Subcutaneous adipose tissue (tissue), 4 donors: Measurements from ENCODE around the gene RNF111. TPM values are rescaled to one million over a fixed set of nuclear protein-coding genes. Genes with fewer than 3 reads are reported as not detected.

Source experiments
- total RNA-seq, 4 donors: library from RNA; depleted of rRNA; stranded (reverse); fragments of >200 nt; gene quantifications; one replicate each; pipeline ENCODE4 v1.1.0, GENCODE V29; 2016
- TF ChIP-seq, protein P1 (sequence below): fragments of 450-650 bp; IDR thresholded peaks from one replicate; pipeline ENCODE4 v1.5.1; 2016; ENCODE audit warnings: low read depth, mild to moderate bottlenecking, control low read depth, antibody characterized with exemption, moderate library complexity

RNF111 gene
- total RNA-seq, 4 donors from 2014 or later = 24.2 to 35.7 (median 28.0) TPM

DNA sequence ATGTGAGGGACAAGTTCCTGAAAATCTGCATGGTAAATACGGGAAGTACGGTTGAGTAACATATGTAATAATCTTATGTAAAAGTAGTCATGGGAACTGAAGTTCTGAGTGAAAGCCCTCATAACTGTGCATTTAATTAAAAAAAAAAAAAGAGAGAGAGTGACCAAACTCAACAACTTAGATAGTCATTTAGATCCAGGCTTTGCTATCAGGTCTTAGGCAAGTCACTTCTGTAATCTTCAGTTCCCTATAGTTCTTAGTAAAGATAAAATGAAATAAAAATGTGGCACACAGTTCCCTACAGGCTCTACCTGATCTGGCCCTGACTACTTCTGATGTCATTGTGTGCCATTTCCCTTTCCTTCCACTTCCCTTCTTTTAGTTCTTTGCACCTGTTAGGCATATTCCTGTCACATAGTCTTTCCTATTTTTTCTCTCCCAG, 15.0 kb downstream of the RNF111 start:
- TF ChIP-seq, protein P1, sequence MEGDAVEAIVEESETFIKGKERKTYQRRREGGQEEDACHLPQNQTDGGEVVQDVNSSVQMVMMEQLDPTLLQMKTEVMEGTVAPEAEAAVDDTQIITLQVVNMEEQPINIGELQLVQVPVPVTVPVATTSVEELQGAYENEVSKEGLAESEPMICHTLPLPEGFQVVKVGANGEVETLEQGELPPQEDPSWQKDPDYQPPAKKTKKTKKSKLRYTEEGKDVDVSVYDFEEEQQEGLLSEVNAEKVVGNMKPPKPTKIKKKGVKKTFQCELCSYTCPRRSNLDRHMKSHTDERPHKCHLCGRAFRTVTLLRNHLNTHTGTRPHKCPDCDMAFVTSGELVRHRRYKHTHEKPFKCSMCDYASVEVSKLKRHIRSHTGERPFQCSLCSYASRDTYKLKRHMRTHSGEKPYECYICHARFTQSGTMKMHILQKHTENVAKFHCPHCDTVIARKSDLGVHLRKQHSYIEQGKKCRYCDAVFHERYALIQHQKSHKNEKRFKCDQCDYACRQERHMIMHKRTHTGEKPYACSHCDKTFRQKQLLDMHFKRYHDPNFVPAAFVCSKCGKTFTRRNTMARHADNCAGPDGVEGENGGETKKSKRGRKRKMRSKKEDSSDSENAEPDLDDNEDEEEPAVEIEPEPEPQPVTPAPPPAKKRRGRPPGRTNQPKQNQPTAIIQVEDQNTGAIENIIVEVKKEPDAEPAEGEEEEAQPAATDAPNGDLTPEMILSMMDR = no peak

DNA sequence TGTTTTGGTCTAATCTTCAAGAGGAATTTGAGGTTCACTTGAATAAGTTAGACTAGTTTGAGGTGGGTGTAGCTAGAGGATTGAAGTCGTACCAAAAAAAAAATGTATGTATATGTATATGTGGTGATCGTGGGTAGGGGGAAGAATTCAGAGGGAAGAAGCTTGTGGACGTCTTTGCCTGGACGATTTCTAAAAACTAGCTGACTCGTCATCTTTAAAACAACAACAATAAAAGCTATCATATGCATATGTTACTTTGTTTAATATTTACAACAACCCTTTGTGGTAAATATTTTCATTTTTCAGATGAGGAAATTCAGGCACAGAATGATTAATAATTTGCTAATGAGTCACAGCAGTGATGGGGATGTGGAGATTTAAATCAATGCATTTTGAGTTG, 18.1 kb downstream of the RNF111 start:
- TF ChIP-seq, protein P1 = no peak

DNA sequence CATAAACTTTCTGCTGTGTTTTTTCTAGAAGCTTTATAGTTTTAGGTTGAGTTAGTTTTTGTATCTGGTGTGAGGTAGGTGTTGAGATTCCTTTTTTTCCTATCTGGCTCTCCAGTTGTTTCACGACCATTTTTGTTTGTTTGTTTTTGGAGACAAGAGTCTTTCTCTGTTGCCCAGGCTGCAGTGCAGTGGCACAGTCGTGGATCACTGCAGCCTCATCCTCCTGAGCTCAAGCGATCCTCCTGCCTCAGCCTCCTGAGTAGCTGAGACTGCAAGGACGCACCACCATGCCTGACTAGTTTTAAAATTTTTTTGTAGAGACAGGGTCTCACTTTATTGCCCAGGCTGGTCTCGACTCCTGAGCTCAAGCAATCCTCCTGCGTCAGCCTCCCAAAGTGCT, 20.6 kb downstream of the RNF111 start:
- TF ChIP-seq, protein P1 = no peak

GRCh38 chr15:59011262-59011952, 23.9 kb downstream of the RNF111 start:
- TF ChIP-seq, protein P1 = no peak

- TF ChIP-seq, protein P1 = no peak
Measured at GRCh38 chr15:59013246-59013873, 25.9 kb downstream of the RNF111 start.

GRCh38 chr15:59014068-59014467, 26.6 kb downstream of the RNF111 start:
- TF ChIP-seq, protein P1 = no peak

GRCh38 chr15:59017449-59017848, 30.0 kb downstream of the RNF111 start:
- TF ChIP-seq, protein P1 = no peak
